Measurements from ENCODE around the gene SLIT3. TPM values are rescaled to one million over a fixed set of nuclear protein-coding genes. Genes with fewer than 3 reads are reported as not detected.

The SLIT3 gene
- total and polyA plus RNA-seq, 8 donors: 1.2 to 24.5 (median 8.6) TPM

GRCh38 chr5:169067751-169068173, 233.2 kb downstream of the SLIT3 start:
- Histone ChIP-seq H3K4me1 (peaks cover 18 to 35% (median 31%) of the 10 kb centered on the region in 4 donors), H3K9me3 (no peaks in the 10 kb centered on the region), H3K4me3 (no peak overlapping the region), H3K27me3 (no peaks in the 10 kb centered on the region), H3K36me3 (no peaks in the 10 kb centered on the region), H3K27ac (peak overlapping the region in 1 of 5 donors; percentile 44)
- TF ChIP-seq POLR2AphosphoS5 (IDR thresholded peaks at IDR 0.05): no peak
- no peak for TF ChIP-seq CTCF (IDR thresholded peaks at IDR 0.05)
- TF ChIP-seq EP300 (IDR thresholded peaks at IDR 0.05): no peak
- no peak for TF ChIP-seq POLR2A (IDR thresholded peaks at IDR 0.05)
- peak in 1 of 2 donors; percentile 44 for DNase-seq
- intact Hi-C loops (cut with DNase I; ENCODE audit: low total_unique reads): no loop called here
- WGBS, 5 donors: 16 to 33% (median 24%) methylated on average over 2 of the region's 2 CpGs

DNA sequence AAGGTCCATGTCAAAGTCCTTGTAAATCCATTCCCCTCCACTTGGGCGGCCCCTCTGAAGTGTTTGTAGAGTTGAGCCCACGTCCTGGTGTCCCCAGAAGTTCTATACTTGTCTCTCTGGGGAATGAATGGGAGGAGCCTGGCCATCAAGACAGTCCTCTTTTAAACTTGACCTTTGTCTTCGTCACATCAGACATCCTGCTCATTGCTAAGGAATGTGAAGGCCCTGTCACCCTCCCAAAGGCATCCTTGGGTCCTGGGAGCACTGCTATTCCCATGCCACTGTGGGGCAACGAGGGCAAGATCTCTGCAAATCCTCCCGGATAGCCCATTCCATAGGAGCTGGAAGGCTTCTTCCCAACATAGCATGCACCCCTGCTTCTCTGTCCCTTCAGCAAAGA, 235.5 kb downstream of the SLIT3 start:
- WGBS, 5 donors: 71 to 89% (median 78%) methylated on average over 5 of the region's 5 CpGs
- peaks cover 11 to 33% (median 26%) of the 10 kb centered on the region in 4 donors for H3K4me1 ChIP-seq
- no peak overlapping the region for H3K27ac ChIP-seq
- DNase-seq: no peak
- H3K27me3 ChIP-seq: no peaks in the 10 kb centered on the region
- intact Hi-C loops (cut with DNase I; ENCODE audit: low total_unique reads): no loop called here
- TF ChIP-seq CTCF (IDR thresholded peaks at IDR 0.05) (no peak), POLR2AphosphoS5 (IDR thresholded peaks at IDR 0.05) (no peak), POLR2A (IDR thresholded peaks at IDR 0.05) (no peak), EP300 (IDR thresholded peaks at IDR 0.05) (no peak)
- H3K36me3 ChIP-seq: no peaks in the 10 kb centered on the region
- no peak overlapping the region for H3K4me3 ChIP-seq
- no peaks in the 10 kb centered on the region for H3K9me3 ChIP-seq

- peak; percentile 37 to 53 for DNase-seq
- Histone ChIP-seq H3K27me3 (no peaks in the 10 kb centered on the region), H3K4me3 (no peak overlapping the region), H3K9me3 (no peaks in the 10 kb centered on the region), H3K36me3 (no peaks in the 10 kb centered on the region), H3K4me1 (peaks cover 1 to 23% (median 19%) of the 10 kb centered on the region in 4 donors), H3K27ac (no peak overlapping the region)
- intact Hi-C loops (cut with DNase I; ENCODE audit: low total_unique reads): no loop called here
- no peak for TF ChIP-seq POLR2AphosphoS5 (IDR thresholded peaks at IDR 0.05)
- TF ChIP-seq EP300 (IDR thresholded peaks at IDR 0.05): no peak
- TF ChIP-seq POLR2A (IDR thresholded peaks at IDR 0.05): no peak
- no peak for TF ChIP-seq CTCF (IDR thresholded peaks at IDR 0.05)
- WGBS, 5 donors: 23 to 36% (median 33%) methylated on average over 3 of the region's 3 CpGs
Observed at GRCh38 chr5:169064093-169064492, 236.8 kb downstream of the SLIT3 start.

DNA sequence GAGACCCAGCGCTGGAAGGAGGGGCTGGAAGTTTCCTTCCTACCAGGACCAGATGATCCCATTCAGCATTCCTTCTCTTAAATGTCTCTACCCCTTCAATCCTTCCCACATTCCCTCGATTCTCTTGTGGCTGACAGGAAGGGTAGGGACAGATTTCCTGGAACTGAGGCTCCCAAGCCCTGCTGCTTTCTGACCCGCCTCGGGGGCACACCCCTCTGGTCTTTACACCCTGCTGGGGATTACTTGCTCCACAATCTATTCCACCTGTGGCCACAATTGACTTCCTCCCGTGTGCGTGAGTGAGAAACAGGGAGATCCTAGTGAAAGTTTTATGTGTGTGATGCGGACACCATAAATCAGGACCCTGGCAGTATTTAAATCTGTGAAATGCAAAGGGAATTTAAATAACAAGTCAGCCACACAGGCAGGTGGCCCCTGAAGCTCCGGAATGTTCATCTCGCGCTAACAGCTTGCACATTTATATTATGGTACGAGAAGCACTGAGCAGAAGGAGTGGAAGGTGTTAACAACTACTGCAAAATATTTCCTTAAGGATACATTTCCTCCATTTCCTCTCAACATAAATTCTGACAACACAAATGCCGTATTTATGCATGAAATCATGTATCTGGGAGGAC, 237.5 kb downstream of the SLIT3 start:
- peak in 1 of 2 donors; percentile 17 for DNase-seq
- intact Hi-C loops (cut with DNase I; ENCODE audit: low total_unique reads): no loop called here
- H3K36me3 ChIP-seq: no peaks in the 10 kb centered on the region
- no peak for TF ChIP-seq CTCF (IDR thresholded peaks at IDR 0.05)
- no peak for TF ChIP-seq POLR2A (IDR thresholded peaks at IDR 0.05)
- no peak for TF ChIP-seq EP300 (IDR thresholded peaks at IDR 0.05)
- TF ChIP-seq POLR2AphosphoS5 (IDR thresholded peaks at IDR 0.05): no peak
- no peaks in the 10 kb centered on the region for H3K27me3 ChIP-seq
- peaks cover 0 to 23% (median 19%) of the 10 kb centered on the region in 4 donors for H3K4me1 ChIP-seq
- 54 to 63% (median 59%) methylated on average over 12 of the region's 12 CpGs for WGBS, 5 donors
- H3K9me3 ChIP-seq: no peaks in the 10 kb centered on the region
- no peak overlapping the region for H3K4me3 ChIP-seq
- no peak overlapping the region for H3K27ac ChIP-seq

Measured in stomach (tissue), 9 donors.